Measurements from ENCODE around the gene ACSL5. TPM values are rescaled to one million over a fixed set of nuclear protein-coding genes. Genes with fewer than 3 reads are reported as not detected.

Gene ACSL5
- total RNA-seq, 4 donors from 2014 or later: 91.6 to 315 (median 178) TPM

GRCh38 chr10:112346774-112347173, 27.1 kb upstream of the ACSL5 start:
- no peak for DNase-seq
- in situ Hi-C loops (cut with MboI; ENCODE audit: low pct_ligation_motif_present in 1 of 4, low pct_unique_long_range_greater_than_20kb in 1 of 4, low sequenced_read_pairs in 3 of 4) (no loop called here), intact Hi-C loops (cut with DNase I; ENCODE audit: low total_unique reads) (no loop called here)
- H3K27me3 ChIP-seq: no peaks in the 10 kb centered on the region
- H3K27ac ChIP-seq: no peak overlapping the region
- H3K36me3 ChIP-seq: no peaks in the 10 kb centered on the region
- peaks cover 0 to 12% (median 12%) of the 10 kb centered on the region in 4 donors for H3K4me1 ChIP-seq
- H3K4me3 ChIP-seq: no peak overlapping the region
- H3K9me3 ChIP-seq: no peaks in the 10 kb centered on the region
- TF ChIP-seq POLR2AphosphoS5 (IDR thresholded peaks at IDR 0.05) (no peak), CTCF (IDR thresholded peaks at IDR 0.05) (no peak), POLR2A (IDR thresholded peaks at IDR 0.05) (no peak), EP300 (IDR thresholded peaks at IDR 0.05; ENCODE audit: low read depth) (no peak)
- WGBS, 2 donors (ENCODE audit: low coverage in 1 of 2): 88 to 92% methylated on average over 4 to 5 of the region's 5 CpGs

GRCh38 chr10:112347709-112348671, 25.9 kb upstream of the ACSL5 start:
- no peaks in the 10 kb centered on the region for H3K9me3 ChIP-seq
- H3K4me1 ChIP-seq: peaks cover 0 to 12% (median 12%) of the 10 kb centered on the region in 4 donors
- in situ Hi-C loops (cut with MboI; ENCODE audit: low pct_ligation_motif_present in 1 of 4, low pct_unique_long_range_greater_than_20kb in 1 of 4, low sequenced_read_pairs in 3 of 4) (no loop called here), intact Hi-C loops (cut with DNase I; ENCODE audit: low total_unique reads) (no loop called here)
- H3K27me3 ChIP-seq: no peaks in the 10 kb centered on the region
- WGBS, 2 donors (ENCODE audit: low coverage in 1 of 2): 64 to 65% methylated on average over 5 to 12 of the region's 12 CpGs
- H3K27ac ChIP-seq: peak overlapping the region; percentile 18 to 55 (median 43)
- H3K4me3 ChIP-seq: no peak overlapping the region
- DNase-seq: peak; percentile 17
- H3K36me3 ChIP-seq: no peaks in the 10 kb centered on the region
- TF ChIP-seq CTCF (IDR thresholded peaks at IDR 0.05): no peak
- no peak for TF ChIP-seq POLR2A (IDR thresholded peaks at IDR 0.05)
- peak in 1 of 3 donors; percentile 12 for TF ChIP-seq POLR2AphosphoS5 (IDR thresholded peaks at IDR 0.05)

- DNase-seq: no peak
- Histone ChIP-seq H3K27ac (no peak overlapping the region), H3K27me3 (no peaks in the 10 kb centered on the region), H3K9me3 (no peaks in the 10 kb centered on the region), H3K4me3 (no peak overlapping the region), H3K36me3 (no peaks in the 10 kb centered on the region), H3K4me1 (peaks cover 0 to 12% (median 12%) of the 10 kb centered on the region in 4 donors)
- intact Hi-C loops (cut with DNase I; ENCODE audit: low total_unique reads): no loop called here
- TF ChIP-seq EP300 (IDR thresholded peaks at IDR 0.05; ENCODE audit: low read depth) (no peak), CTCF (IDR thresholded peaks at IDR 0.05) (no peak), POLR2AphosphoS5 (IDR thresholded peaks at IDR 0.05) (no peak), POLR2A (IDR thresholded peaks at IDR 0.05) (no peak)
- in situ Hi-C loops (cut with MboI; ENCODE audit: low pct_ligation_motif_present in 1 of 4, low pct_unique_long_range_greater_than_20kb in 1 of 4, low sequenced_read_pairs in 3 of 4): no loop called here
- 87 to 100% methylated on average over 1 of the region's 1 CpG for WGBS, 2 donors (ENCODE audit: low coverage in 1 of 2)
Measured at GRCh38 chr10:112348759-112349158, 25.2 kb upstream of the ACSL5 start.

- 92 to 95% methylated on average over 2 to 46 of the region's 46 CpGs for WGBS, 2 donors (ENCODE audit: low coverage in 1 of 2)
- TF ChIP-seq POLR2A (IDR thresholded peaks at IDR 0.05) (no peak), CTCF (IDR thresholded peaks at IDR 0.05) (no peak), EP300 (IDR thresholded peaks at IDR 0.05; ENCODE audit: low read depth) (no peak), POLR2AphosphoS5 (IDR thresholded peaks at IDR 0.05) (no peak)
- intact Hi-C loops (cut with DNase I; ENCODE audit: low total_unique reads) (no loop called here), in situ Hi-C loops (cut with MboI; ENCODE audit: low pct_ligation_motif_present in 1 of 4, low pct_unique_long_range_greater_than_20kb in 1 of 4, low sequenced_read_pairs in 3 of 4) (no loop called here)
- Histone ChIP-seq H3K4me3 (no peak overlapping the region), H3K9me3 (no peaks in the 10 kb centered on the region), H3K36me3 (no peaks in the 10 kb centered on the region), H3K27ac (no peak overlapping the region), H3K4me1 (peaks cover 0 to 12% (median 12%) of the 10 kb centered on the region in 4 donors), H3K27me3 (no peaks in the 10 kb centered on the region)
- DNase-seq: peak; percentile 1
Measured at GRCh38 chr10:112349521-112350085, 24.3 kb upstream of the ACSL5 start.

All from transverse colon (tissue), 4 donors.